GM19328 (cell line): ENCODE measurements around the gene SLFN12L.
"Not testable (repeated sequence)": the region's sequence is repeated elsewhere in the genome, so short reads cannot be mapped to it uniquely, and the experiment has no call there.

Experiments used
- ATAC-seq: cut with Tn5 transposase; IDR thresholded peaks from one replicate; pipeline ENCODE4 v1.9.1; 2021; ENCODE audit warnings: mild to moderate bottlenecking, moderate library complexity; ENCODE audit not compliant: unreplicated experiment

SLFN12L gene

GRCh38 chr17:35543856-35544255 lies 6.4 kb upstream of the SLFN12L start:
- ATAC-seq = no peak

- ATAC-seq = no peak
Observed at GRCh38 chr17:35542990-35543389, 5.5 kb upstream of the SLFN12L start.

- ATAC-seq = no peak
Observed at GRCh38 chr17:35541434-35541833, 4.0 kb upstream of the SLFN12L start.

- ATAC-seq = no peak
Observed at GRCh38 chr17:35540589-35541404, 3.3 kb upstream of the SLFN12L start.

GRCh38 chr17:35539659-35540026 lies 2.2 kb upstream of the SLFN12L start:
- no peak for ATAC-seq

- no peak for ATAC-seq
Observed at GRCh38 chr17:35536664-35537171, 760 bp downstream of the SLFN12L start.

GRCh38 chr17:35535406-35535805 lies 2.1 kb downstream of the SLFN12L start:
- not testable (repeated sequence) for ATAC-seq

- no peak for ATAC-seq
Observed at GRCh38 chr17:35534576-35535093, 2.8 kb downstream of the SLFN12L start.

- no peak for ATAC-seq
Observed at GRCh38 chr17:35531160-35531559, 6.3 kb downstream of the SLFN12L start.

GRCh38 chr17:35529866-35530265 lies 7.6 kb downstream of the SLFN12L start:
- ATAC-seq = no peak

GRCh38 chr17:35529326-35529725 lies 8.2 kb downstream of the SLFN12L start:
- ATAC-seq = not testable (repeated sequence)

GRCh38 chr17:35523296-35523695 lies 14.2 kb downstream of the SLFN12L start:
- no peak for ATAC-seq

- ATAC-seq = not testable (repeated sequence)
Observed at GRCh38 chr17:35521654-35522256, 15.7 kb downstream of the SLFN12L start.

- no peak for ATAC-seq
Observed at GRCh38 chr17:35521150-35521549, 16.3 kb downstream of the SLFN12L start.

- ATAC-seq = no peak
Observed at GRCh38 chr17:35519906-35520442, 17.5 kb downstream of the SLFN12L start.

GRCh38 chr17:35519439-35519838 lies 18.0 kb downstream of the SLFN12L start:
- ATAC-seq = no peak

- not testable (repeated sequence) for ATAC-seq
Observed at GRCh38 chr17:35518431-35518830, 19.0 kb downstream of the SLFN12L start.

- no peak for ATAC-seq
Observed at GRCh38 chr17:35515027-35515426, 22.5 kb downstream of the SLFN12L start.

GRCh38 chr17:35514564-35514963 lies 22.9 kb downstream of the SLFN12L start:
- no peak for ATAC-seq

GRCh38 chr17:35510052-35510451 lies 27.4 kb downstream of the SLFN12L start:
- ATAC-seq = no peak

- not testable (repeated sequence) for ATAC-seq
Observed at GRCh38 chr17:35507714-35508113, 29.8 kb downstream of the SLFN12L start.

- ATAC-seq = no peak
Observed at GRCh38 chr17:35499548-35499947, 37.9 kb downstream of the SLFN12L start.
